Stimulated activated CD8-positive, alpha-beta memory T cell treated with anti-CD3 and anti-CD28 coated beads, Interleukin-7, amount 100 ng/mL, for 1 hour (primary cell): ENCODE results near the gene MYEOV.
A peak's percentile ranks its signal among the peaks of the same experiment; 100 is the strongest.

ENCODE experiments used
- DNase-seq, 2 donors: peaks; one replicate each; pipeline ENCODE4 v3.0.0-alpha.2; 2020; ENCODE audit warnings: low read depth in 2 of 2

Gene MYEOV

DNA sequence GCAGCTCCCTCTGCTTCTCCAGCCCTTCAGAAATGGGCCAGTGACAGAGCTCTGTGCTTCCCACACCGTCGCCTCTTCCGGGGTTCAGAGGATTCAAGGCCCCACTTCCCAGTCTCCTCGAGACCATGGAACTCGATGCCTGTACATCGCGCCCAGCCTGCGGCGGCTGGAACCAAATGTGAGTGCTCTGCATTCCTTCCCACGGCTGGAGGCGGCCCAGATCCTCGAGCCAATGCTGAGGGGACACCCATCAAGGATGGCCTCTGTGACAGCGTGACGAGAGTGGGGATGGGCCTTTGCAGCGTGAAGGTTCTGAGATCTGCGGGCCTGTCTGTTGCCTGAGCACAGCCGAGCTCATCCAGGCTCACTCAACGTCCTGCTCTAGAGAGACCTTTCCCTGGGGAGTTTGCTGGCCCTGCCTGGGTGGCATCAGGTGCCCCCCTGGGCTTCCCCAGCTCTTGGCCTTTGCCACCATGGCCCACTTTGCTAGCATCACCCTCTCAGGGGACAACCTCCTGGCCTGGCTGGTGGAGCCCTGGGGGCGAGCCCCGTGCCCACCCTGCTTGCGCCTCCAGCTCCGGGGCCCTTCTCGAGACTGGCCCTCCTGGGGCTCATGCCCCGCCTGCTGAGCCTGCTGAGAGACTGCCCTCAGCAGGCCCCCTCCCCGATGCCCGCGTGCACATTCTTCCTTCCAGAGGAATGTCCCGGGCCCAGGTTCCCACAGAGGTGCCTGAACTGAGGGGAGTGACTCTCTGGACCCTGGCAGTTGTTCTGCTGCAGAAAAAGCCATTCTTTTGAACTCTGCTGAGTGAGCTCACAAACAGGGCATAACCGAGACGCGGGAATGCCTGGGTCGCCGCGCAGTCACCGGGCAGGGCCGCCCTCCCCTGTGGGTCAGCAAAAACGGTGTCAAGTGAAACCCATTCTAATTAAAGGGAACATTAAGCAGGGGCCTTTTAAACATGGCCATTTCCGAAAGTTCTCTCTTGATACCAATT lies 7.3 kb upstream of the MYEOV start:
- DNase-seq, result no peak

DNA sequence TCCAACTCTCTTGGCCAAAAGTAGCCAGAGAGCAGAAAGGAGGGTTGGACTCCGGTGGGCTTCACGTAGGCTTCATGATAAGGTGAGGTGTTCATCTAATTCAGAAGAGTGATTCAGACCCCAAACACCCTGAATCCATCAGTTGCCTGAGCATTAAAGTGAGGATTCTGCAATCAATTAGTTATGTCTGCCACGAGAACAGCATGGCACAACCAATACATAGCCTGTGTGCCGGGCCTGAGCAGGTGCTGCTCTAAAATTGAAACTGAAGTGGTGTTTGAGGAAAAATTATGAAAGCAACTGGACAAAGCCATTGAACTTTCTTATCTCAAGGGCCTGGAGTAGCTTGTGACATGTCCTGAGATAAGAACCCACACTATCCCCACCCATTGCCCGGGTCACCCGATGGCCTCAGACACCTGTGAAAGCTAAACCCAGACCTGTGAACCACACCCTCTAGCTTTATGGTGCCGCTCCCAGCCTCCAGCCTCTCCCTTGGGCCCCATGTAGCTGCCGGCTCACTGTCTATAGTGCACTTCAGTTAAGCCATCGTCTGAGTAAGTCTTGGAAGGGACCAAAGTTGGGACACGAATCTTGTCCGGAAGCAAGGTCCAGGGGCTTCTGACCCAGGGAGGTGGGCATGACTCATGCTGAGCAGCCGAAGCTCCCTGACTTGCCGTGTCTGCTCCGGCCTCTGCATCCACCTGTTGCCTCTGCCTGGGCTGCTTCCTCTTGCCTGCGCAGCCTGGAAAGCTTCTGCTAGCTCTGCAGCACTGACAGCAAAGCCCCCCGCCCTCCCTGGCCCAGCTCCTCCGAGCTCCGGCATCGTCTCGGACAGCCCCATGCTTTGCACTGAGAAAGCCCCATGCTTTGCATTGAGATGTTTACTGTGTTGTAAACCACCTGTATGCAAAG lies 5.7 kb upstream of the MYEOV start:
- DNase-seq, result no peak

DNA sequence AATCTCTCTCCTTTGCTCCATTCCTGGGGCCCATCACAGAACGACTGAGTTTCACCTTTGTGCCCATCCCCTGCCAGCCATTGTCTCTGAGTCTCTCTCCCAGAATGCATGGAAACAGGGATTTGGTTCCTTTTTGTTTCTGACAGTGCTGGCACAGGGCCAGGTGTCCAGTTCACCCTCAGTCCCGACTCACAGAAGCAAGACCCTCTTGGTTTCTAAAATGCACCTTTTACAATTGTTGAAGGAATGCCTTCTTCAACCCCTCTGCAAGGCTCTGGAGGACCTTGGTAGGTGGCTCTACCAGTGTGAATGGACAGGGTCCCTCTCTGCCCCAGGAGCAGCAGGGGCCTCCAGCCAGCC lies 5.1 kb upstream of the MYEOV start:
- DNase-seq, result no peak

DNA sequence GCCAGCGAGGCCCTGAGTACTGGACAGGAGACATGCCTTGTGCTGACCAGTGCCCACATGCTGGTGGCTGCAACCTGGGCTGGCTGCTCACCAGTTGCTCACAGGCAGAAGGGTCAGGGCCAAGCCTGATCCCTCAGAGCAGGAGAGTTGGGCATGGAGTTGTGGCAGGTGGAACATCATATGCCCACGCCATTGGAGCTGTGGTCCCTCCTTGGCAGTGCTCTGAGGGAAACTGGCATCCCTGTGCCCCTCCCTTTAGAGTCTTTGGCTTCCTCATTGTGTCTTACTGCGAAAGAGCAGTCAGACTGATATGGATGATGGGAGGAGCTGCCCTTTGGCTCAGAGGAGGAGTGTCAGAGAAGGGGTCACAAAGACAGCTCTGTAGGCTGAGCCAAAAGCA lies 3.1 kb upstream of the MYEOV start:
- DNase-seq, result no peak

DNA sequence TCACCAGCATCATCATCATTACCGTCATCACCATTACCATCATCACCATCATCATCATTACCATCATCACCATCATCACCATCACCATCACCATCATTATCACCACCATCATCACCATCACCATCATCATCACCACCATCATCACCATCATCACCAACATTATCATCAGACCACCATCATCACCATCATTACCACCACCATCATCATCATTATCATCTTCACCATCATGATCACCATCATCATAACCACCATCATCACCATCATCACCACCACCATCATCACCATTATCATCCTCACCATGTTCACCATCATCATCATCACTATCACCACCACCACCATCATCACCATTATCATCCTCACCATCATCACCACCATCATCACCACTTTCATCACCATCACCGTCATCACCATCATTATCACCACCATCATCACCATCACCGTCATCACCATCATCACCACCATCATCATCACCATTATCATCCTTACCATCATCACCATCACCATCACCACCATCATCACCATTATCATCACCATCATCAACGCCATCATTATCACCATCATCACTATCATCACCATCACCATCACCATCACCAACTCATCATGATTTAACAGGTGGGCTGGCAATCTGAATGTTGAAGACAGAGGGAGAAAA lies 2.4 kb upstream of the MYEOV start:
- no peak for DNase-seq

DNA sequence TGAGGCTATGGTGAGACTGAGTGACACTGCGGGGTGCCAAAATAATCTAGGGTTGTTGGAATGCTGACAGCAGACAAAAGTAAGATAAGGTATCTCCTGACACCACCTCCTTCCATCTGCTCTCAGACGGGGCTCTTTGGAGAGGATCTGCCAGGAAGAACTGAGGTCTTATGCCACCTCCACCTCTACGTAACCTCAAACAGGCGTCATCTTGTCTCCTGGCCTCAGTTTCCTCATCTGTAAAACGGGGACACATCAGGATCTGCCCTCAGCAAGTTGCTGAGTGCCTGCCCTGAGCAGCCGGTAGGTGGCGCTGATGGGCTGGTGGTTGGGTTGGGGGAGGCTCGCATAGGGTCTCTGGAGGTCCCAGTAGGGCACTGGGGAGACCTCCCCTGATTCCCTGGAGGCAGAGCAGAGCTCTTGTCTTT lies 1.7 kb upstream of the MYEOV start:
- peak in 1 of 2 donors; percentile 29 for DNase-seq

DNA sequence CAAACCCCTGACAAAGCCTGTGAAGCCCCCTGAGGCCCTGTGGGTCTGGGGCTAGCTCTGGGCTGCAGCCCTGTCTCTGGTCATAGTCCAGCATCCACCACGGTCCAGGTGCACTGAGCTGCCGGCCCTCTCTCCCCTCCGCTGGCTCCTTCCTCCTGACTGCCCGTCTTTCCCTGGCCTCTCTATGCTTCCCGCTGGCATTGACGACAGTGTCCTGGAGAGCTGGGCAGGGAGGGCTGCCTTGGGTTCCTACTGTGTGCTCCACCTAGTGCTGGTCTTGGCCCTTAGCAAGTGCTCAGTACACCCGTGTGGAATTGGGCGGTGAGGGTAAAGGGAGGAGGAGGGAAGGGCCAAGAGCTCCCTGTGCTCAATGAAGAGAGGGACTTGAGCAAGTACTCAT lies 868 bp upstream of the MYEOV start:
- no peak for DNase-seq

DNA sequence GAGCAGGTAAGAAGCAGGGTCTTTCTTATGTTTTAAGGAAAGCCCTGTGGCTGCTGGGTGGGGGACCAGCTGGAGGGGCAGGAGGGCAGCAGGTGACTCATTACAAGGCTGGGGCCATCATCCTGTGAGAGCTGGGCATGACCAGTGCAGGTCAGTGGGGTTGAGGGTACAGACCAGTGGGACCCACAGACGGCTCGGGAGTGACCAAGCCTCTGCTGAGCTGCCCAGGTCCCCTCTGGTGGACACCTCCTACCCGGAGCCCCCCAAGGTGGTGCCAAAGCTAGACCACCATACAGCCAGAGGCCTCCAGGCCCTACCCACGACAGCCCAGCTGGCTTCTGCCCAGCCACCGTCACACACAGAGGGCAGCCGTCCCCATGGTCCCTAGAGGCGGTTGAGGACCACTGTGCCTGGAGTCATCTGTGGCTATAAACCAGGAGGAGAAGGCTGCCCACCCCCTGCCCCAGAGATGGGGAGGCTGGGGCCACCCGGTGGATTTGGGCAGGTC lies 670 bp downstream of the MYEOV start:
- no peak for DNase-seq

DNA sequence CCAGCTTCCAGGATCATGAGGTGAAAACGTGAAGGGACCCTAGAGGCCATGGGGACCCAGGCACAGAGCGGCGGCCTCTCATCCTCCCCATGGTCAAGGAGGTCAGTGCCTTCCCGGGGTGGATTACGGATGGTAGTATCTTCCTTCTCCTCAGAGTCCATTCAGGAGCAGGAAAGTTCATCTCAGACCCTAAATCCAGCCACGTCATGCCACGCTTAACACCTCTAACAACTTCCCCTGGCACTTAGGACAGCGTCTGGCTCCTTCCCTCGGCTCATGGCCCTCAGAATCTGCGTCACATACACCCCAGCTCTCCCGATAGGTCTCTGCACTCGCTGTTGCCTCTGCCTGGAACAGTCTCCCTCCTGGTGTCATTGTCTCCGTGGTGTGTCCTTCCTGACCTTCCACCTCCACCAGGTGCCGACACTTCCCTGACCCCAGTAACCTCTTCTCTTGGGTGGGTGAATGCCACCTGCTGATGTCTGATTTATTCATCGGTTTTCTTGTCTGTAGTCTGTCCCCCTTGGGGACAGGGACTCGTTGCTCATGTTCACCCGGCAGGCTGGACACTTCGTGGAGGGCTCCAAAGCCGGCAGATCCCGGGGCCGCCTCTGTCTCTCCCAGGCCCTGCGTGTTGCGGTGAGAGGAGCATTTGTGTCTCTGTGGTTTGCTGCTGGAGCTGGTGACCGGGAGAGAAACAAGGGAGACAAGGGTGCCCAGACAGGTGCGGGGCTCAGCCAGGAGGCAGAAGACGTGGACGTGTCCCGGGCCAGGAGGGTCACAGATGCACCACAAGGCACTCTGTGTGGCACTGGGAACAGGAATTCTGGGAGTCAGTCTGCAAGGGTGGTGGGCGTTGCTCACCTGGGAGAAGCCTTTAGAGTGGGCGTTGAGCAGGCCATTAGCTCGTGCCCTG lies 1.4 kb downstream of the MYEOV start:
- no peak for DNase-seq

DNA sequence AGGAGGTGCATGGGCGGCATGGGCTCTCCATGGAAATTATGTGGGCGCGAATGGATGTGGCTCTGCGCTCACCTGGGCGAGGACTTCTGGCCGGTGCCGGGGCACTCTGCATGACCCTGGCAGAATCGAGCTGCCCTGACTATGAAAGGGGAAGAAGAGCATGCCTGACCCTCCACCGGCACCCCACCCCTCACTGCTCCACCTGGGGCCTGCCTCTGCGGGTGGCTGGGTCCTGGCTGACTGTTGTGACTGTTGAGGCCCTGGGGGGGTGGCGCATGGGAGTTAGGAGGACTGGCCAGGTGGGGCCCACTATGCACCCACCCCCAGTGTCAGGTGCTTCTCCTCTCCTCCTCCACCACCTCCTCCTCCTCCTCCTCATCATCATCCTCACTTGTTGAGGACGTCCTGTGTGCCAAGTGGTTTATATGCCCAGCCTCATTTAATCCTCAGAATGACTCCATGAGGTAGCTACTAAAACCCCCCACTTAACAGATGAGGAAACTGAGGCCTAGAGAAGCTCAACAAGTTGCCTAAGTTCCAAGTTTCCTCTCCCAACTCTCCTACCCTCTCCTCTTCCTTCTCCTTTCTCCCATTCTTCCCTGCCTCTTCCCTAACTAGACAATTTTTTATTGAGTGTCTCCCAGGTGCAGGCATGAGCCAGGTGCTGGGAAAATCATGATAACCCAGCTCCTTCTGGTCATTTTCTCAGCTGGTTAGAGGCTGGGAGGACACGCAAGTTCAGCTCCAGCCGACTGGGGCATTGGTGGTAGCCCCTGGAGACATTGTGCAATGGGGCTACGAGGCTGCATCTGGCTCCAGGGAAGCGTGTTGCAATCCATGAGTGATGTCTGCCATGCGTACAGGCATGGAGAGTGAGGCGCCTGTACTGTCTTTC lies 2.3 kb downstream of the MYEOV start:
- DNase-seq, result no peak

DNA sequence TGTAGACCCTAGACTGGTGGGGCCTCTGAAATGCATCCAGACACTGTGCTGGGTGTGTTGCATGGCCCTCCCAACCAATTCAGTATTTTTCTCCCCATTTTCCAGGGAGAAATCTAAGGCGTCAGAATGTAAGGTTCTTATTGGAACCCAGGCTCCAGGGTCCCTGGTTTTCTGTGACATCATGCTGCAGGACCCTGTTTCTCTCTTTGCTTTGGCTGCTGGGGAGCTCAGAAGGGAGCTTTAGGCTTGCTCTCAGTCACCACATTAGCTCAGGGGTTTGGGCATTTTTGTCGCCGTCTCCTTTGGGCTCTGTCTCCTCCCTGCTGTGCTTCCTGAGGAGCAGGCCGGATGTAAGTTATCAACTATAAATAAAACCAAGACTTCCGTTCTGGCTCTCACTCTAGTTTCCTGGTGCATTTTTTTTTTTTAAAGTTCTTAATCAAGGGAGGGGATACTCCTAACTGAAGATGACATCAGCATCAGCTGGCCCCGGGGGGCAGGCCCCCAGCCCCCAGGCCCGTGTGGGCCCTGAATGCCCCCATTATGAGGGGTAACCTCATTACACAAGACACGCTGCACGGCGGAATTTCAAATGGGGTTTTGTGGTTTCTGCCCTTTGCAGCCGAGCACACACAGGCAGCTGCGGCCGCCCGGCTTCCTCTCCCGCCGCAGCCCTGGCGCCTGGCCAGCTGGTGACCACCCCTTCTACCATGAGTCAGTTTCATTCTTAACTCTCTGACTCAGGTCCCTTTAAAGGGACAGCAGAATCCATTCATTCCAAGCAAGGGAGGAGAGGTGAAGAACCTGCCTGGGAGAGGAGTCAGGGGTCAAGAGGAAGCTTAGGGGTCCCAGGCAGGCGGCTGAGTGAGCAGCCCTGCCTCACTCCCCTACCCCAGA lies 3.2 kb downstream of the MYEOV start:
- DNase-seq, result peak; percentile 55 to 64

DNA sequence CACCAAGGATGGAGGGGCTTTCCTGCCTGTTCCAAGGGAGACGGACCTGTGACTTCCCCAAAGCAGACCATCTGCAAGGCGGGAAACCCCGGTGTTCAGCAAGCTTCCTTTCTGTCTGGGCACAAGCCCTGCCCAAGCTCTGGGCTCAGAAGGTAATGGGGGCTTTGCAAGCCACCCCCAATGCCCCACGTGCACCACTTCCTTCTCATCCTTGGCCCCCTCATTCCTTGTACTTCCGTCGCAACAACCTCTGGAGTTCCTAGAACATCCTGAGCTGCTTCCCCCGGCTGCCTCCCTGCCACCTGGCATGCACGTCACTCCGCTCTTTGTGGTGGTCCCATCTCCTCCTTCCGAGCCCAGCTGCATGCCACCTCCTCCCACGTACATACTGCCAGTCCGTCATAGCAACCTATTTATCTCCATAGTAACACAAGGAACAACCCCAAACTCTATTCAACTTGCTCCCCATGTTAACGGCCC lies 3.9 kb downstream of the MYEOV start:
- DNase-seq, result peak in 1 of 2 donors; percentile 14

DNA sequence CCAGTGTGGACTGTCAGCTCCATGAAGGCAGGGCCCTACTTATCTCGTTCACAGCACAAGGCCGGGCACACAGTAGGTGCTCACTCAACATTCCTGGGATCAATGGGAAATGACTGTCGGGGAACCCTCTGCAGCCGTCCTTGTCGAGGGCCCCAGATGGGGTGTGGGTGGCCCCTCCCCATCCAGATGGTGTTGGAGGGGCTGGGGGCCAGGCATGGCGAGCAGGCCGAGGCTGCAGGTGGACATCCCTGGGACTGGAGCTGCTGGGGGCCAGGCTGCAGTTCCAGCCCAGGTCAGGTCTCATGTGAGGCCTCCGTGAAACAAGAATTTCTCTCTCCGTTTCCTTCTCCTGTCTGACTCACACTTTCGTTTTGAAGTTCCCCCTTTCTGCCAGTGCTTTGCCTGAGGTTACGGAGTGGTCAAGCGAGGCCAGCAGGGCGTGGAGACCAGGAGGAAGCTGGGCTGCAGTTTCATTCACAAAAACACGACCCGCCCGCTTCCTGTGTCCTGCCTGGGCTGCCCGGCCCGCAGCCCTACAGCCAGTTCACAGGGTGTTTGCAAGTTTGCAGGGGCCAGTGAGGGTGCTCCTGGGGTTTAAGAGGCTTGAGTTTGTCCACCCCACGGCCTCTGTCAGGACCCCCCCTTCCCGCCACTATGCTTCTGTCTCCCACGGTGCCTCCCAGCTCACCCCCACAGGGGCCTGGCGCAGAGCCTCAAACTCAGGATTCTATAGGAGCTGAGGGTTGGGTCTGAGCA lies 4.5 kb downstream of the MYEOV start:
- DNase-seq, result no peak

DNA sequence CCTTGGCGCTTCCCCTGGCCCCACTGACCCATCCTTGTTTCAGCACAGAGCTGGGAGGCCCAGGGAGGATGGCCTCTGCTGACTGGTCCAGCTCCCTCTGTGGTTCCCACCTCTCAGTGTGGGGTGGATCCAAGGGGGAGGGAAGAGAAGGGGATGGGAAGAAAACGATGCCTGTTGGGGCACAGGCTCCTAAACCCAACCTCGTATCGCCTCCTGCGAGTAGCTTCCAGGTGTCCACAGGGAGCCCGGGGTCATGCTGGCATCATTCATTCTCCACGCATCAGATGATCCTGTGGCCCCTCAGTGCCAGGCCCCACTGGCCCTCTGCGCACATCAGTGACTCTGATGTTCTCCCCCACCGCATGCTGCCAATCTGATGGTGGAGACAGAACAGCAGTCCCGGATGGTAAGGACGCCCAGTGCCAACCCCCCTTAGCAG lies 5.1 kb downstream of the MYEOV start:
- no peak for DNase-seq

DNA sequence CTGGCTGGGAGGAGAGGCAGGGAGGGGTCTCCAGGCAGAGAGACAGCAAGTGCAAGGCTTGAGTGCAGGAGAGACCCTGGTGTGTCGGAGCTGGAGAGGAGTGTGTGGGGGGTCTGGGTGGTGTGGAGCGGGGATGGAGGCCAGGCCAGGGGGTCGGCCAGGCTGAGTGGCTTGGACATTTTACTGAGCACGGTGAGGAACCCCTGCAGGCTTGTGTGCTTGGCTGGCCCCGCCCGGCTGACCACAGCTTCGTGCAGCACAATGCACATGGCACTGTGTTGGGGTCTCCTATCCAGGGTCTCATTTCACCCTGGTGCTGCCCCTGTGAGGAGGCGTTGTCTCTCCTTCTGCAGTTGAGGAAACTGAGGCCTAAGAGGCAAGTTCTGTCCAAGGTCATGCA lies 5.6 kb downstream of the MYEOV start:
- no peak for DNase-seq

DNA sequence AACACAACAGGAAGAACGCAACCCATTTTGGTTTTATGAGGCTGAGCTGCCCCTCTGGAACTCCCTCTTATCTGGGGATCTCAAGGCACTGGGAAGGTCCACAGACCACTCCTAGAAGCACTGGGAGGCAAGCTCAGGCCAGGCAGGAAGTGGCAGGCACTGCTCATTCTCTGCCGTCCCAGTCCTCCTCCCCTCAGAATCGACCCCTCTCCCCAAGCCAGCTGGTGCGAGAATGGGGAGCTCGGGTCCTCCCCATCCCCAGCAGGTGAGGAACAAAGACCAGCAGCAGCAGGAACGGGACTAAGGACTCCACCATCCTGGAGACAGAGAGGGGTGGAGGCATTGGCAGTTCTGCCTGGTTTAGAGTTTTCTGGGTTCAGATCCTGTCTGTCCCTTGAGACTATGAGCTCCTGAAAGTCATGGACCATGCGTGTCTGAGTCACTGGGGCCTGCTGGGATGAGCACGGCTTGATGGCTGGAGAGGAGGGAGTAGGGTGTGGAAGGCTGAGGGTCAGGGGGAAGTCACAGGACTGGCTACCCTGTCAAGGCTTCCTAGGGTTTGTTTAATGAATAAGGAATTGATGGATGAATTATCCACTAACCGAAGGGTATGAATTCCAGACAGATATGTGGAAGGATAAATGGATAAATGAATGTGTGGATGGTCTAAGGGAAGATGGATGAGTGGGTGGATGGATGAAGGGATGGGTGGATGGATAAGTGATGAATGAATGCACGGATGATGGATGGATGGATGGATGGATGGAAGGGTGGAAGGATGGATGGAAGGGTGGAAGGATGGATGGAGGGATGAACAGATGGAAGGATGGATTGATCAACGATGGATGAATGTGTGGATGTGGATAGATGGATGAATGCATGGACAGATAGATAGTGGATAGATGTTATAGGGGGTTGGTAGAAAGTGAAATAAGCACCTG lies 6.4 kb downstream of the MYEOV start:
- no peak for DNase-seq

DNA sequence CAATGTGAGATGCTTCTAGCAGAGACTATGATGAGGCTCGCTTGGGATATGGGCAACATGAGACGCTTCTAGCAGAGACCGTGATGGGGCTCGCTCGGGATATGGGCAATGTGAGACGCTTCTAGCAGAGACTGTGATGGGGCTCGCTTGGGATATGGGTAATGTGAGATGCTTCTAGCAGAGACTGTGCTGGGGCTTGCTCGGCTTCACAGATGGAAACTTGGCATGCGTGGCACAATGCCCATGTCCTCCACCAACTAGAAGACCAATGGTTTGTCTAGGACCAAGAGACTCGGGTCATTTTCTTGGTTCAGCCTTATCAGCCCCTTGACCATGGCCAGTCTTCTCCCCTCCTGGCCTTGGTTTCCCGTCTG lies 7.1 kb downstream of the MYEOV start:
- no peak for DNase-seq
